AG09309 (cell line): Measurements from ENCODE around the gene SLC25A21.

Source experiments
- DNase-seq: peaks from one replicate; pipeline ENCODE4 v3.0.0-alpha.2; 2010; ENCODE audit warnings: low read depth
- H3K4me3 ChIP-seq: 2 replicates; pipeline ENCODE4 v1.5.1; 2011; ENCODE audit warnings: mild to moderate bottlenecking, low read depth, low read length, moderate library complexity; ENCODE audit not compliant: control insufficient read depth
- TF ChIP-seq, protein P1 (sequence below): IDR thresholded peaks from 2 replicates; pipeline ENCODE4 v1.5.1; 2011; ENCODE audit warnings: mild to moderate bottlenecking, low read depth, low read length, inconsistent platforms; ENCODE audit not compliant: insufficient read depth, control insufficient read depth; ENCODE audit errors: missing control alignments

SLC25A21 gene

DNA sequence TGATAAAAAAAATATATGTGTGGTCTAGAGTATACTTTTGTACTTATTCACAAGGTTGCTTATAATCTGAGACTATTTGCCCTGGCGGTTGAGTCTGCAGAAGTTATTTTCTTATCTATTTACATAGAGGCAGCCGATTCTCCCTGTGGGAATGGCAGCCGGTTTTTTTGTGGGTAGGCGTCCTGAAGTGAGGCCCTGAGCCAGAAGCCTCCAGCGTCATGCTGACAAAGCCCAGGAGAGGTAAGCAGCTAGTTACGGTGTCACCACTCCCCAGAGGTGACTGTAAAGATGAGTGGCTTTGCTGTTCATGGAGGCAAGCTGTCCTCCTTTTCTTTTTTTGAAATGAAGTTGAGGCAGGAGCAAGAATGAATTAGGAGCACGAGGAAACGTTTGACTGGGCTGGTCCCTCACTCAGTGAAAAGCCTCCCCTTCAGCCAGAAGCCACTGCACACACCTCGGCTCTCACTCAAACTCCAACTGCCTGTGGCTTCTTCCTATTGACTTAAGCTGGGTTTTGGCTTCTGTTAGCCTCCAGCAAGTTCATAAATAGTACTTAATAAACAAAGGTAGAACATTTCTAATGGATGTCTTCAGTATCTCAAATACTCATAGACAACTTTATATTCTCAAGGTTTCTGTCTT, 489.2 kb downstream of the SLC25A21 start:
- DNase-seq = no peak
- no peak overlapping the region for H3K4me3 ChIP-seq
- TF ChIP-seq, protein P1, sequence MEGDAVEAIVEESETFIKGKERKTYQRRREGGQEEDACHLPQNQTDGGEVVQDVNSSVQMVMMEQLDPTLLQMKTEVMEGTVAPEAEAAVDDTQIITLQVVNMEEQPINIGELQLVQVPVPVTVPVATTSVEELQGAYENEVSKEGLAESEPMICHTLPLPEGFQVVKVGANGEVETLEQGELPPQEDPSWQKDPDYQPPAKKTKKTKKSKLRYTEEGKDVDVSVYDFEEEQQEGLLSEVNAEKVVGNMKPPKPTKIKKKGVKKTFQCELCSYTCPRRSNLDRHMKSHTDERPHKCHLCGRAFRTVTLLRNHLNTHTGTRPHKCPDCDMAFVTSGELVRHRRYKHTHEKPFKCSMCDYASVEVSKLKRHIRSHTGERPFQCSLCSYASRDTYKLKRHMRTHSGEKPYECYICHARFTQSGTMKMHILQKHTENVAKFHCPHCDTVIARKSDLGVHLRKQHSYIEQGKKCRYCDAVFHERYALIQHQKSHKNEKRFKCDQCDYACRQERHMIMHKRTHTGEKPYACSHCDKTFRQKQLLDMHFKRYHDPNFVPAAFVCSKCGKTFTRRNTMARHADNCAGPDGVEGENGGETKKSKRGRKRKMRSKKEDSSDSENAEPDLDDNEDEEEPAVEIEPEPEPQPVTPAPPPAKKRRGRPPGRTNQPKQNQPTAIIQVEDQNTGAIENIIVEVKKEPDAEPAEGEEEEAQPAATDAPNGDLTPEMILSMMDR = no peak

DNA sequence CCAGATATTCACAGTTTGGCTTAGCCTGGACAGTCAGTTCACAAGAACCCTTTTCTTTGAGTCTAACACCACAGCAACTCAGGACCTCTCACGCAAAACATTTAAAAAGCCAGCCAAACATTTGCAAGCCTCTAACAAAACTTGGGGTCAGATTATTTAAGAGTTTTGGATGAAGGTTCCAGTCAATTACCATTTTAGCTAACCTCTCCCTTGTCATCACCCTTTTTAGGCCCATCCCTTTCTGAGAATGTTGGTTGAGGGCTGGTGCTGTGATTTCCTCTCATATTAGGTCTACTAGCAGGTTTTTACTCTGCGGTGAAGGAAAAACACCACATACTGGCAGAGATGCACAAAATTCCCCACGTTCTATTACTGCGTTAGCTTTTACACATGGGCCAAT, 490.1 kb downstream of the SLC25A21 start:
- no peak overlapping the region for H3K4me3 ChIP-seq
- DNase-seq = no peak
- TF ChIP-seq, protein P1 = no peak

DNA sequence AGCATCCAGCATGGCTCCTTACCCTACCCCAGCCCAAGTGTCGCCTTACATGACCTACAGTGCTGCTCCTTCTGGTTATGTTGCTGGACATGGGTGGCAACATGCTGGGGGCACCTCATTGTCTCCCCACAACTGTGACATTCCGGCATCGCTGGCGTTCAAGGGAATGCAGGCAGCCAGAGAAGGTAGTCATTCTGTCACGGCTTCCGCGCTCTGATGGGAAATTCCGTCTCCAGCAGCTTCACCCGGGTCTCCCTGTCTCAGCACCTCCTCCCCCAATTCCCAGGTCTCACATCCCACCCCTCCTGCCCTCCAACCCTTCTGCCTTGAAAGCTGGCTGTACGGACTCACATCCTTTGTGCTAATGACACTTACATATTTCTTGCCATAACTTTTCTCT, 496.2 kb downstream of the SLC25A21 start:
- TF ChIP-seq, protein P1 = no peak
- DNase-seq = no peak
- no peak overlapping the region for H3K4me3 ChIP-seq

DNA sequence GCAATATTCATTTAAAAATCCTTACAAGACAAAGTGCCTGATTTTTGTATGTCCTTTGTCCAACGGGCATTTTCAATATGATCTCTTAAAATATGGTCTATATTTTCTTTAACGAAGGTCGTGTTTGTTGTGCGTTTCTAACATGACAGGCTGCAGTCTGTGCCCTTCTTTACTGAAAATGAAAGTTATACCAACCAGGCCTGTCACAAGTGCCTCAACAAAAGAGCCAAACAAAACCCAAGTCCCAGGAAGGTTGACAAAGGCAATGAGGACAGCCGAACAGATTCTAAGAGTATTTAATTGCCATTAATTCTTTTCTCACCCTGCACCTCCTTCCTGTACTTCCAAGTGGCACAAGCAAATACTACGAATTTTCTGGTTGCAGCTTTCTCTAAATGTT, 496.8 kb downstream of the SLC25A21 start:
- no peak for DNase-seq
- no peak overlapping the region for H3K4me3 ChIP-seq
- TF ChIP-seq, protein P1 = no peak

DNA sequence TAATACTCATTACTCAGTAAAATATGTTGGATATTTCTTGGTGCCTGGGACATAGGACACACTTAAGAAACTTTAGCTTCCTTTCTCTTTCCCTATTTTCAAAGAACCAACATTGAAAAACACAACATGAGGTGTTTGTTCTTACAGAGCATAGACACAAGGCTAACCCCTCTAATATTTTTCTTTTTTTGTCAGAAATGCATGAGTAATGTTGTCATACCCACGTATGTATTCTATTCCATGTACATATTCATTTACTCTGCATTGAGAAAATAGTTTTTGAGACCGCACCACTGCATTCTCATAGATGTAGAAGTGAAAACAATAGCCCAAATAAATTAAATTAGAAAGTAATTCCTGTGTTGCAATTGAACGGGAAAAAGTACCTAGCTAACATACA, 497.7 kb downstream of the SLC25A21 start:
- no peak for DNase-seq
- TF ChIP-seq, protein P1 = no peak

DNA sequence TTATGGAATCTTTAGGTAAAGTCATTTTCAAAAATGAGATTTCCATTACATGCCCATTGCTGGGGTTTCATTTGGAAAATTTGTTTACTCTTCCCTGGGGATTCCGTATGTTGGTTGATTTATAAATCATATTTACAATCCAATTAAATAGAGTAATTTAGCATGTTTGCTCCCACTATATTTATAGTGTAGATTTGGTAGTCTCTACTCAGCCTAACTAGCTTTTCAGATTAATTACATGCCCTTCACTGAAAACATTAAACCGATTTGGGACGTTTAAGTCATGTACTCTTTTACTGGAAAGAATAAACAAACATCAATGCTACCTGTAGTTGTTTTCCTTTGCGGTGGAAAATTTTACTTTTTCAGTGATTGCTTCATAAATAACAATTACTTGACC, 500.3 kb downstream of the SLC25A21 start:
- DNase-seq = no peak
- TF ChIP-seq, protein P1 = no peak

More for the DNA sequence above, 497.7 kb downstream of the SLC25A21 start:
- no peak overlapping the region for H3K4me3 ChIP-seq

DNA sequence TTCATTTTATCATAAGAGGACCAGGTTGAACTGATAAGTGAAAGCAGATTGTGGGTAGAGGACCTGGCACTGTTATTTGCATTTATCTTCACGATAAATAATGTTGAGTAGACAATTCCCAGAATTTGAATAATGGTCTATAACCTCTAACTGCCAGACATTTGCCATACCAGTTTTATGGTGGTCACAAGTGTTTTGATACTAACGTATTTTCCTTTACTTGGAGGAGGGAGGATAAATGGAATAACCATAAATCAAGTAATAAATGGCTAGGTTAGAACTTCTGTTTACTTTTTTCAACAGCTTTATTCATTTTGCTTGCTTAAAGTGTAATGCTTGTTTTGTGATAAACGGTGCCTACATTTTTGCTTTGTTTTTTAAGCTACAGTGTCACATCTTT, 501.3 kb downstream of the SLC25A21 start:
- no peak overlapping the region for H3K4me3 ChIP-seq
- TF ChIP-seq, protein P1 = no peak
- no peak for DNase-seq

More for the DNA sequence above, 500.3 kb downstream of the SLC25A21 start:
- H3K4me3 ChIP-seq = no peak overlapping the region
